ENCODE results near the gene FBRS.

DNA sequence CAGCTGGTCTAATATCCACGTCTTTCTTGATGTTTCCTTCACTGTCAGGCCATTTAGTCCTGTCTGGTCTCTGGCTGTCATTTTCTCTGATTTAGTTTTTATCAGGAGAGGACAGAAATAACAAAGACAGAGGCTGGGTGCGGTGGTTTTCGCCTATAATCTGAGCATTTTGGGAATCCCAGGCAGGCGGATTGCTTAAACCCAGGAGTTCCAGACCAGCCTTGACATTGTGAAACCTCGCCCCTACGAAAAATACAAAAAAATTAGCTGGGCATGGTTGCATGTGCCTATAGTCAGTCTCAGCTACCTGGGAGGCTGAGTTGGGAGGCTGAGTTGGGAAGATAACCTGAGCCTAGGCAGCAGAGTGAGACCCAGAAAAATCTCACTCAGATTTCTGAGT, 47.8 kb downstream of the FBRS start:
- TF ChIP-seq, protein P1, sequence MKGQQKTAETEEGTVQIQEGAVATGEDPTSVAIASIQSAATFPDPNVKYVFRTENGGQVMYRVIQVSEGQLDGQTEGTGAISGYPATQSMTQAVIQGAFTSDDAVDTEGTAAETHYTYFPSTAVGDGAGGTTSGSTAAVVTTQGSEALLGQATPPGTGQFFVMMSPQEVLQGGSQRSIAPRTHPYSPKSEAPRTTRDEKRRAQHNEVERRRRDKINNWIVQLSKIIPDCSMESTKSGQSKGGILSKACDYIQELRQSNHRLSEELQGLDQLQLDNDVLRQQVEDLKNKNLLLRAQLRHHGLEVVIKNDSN (IDR thresholded peaks at IDR 0.05; ENCODE audit: borderline replicate concordance, low read depth): no peak
- TF ChIP-seq, protein P2, sequence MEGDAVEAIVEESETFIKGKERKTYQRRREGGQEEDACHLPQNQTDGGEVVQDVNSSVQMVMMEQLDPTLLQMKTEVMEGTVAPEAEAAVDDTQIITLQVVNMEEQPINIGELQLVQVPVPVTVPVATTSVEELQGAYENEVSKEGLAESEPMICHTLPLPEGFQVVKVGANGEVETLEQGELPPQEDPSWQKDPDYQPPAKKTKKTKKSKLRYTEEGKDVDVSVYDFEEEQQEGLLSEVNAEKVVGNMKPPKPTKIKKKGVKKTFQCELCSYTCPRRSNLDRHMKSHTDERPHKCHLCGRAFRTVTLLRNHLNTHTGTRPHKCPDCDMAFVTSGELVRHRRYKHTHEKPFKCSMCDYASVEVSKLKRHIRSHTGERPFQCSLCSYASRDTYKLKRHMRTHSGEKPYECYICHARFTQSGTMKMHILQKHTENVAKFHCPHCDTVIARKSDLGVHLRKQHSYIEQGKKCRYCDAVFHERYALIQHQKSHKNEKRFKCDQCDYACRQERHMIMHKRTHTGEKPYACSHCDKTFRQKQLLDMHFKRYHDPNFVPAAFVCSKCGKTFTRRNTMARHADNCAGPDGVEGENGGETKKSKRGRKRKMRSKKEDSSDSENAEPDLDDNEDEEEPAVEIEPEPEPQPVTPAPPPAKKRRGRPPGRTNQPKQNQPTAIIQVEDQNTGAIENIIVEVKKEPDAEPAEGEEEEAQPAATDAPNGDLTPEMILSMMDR (IDR thresholded peaks at IDR 0.05): no peak
- TF ChIP-seq YY1 (IDR thresholded peaks at IDR 0.05; ENCODE audit: low read depth) (no peak), EZH2phosphoT487 (IDR thresholded peaks at IDR 0.05; ENCODE audit: borderline replicate concordance, low read depth) (no peak)
- TF ChIP-seq, protein P3, sequence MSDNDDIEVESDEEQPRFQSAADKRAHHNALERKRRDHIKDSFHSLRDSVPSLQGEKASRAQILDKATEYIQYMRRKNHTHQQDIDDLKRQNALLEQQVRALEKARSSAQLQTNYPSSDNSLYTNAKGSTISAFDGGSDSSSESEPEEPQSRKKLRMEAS (IDR thresholded peaks at IDR 0.05; ENCODE audit: low read depth): no peak

Data from SK-N-SH (cell line).